BLaER1 treated with 17β-estradiol and CSF1 and Interleukin-3, amounts not matched to agents 10 nM and 100 nM (cell line): ENCODE measurements around the gene VPS26A.

Source experiments
- H3K27ac ChIP-seq, 11 experiments: shearing (Covaris generic); formaldehyde crosslinking; 2 replicates each; pipeline ENCODE4 v1.8.1; 2022
- H3K27me3 ChIP-seq, 11 experiments: shearing (Covaris generic); formaldehyde crosslinking; 2 replicates each; pipeline ENCODE4 v1.8.1; 2022
- H3K36me3 ChIP-seq, 11 experiments: shearing (Covaris generic); formaldehyde crosslinking; 2 replicates each; pipeline ENCODE4 v1.8.1; 2022
- H3K4me1 ChIP-seq, 10 experiments: shearing (Covaris generic); formaldehyde crosslinking; 2 replicates each; pipeline ENCODE4 v1.8.1; 2022
- H3K4me2 ChIP-seq, 11 experiments: shearing (Covaris generic); formaldehyde crosslinking; 2 replicates each; pipeline ENCODE4 v1.8.1; 2022
- H3K4me3 ChIP-seq, 10 experiments: shearing (Covaris generic); formaldehyde crosslinking; 2 replicates each; pipeline ENCODE4 v1.8.1; 2022
- H3K9ac ChIP-seq, 11 experiments: shearing (Covaris generic); formaldehyde crosslinking; 2 replicates each; pipeline ENCODE4 v1.8.1; 2022
- H3K9me3 ChIP-seq, 11 experiments: shearing (Covaris generic); formaldehyde crosslinking; replicated peaks in 1 of 11; 2 replicates each; pipeline ENCODE4 v1.8.1; 2022
- H4K20me1 ChIP-seq, 11 experiments: shearing (Covaris generic); formaldehyde crosslinking; 2 replicates each; pipeline ENCODE4 v1.8.1; 2022
- Cebpa-rat ChIP-seq, 11 experiments: shearing (Covaris generic); IDR thresholded peaks; 2 replicates each; pipeline ENCODE4 v1.8.1; 2022

Gene VPS26A

GRCh38 chr10:69123747-69124562 is at the start of gene VPS26A:
Gene VPS26A, plus strand, starts transcription at chr10:69124178. Its CDS starts 100 bp downstream, at chr10:69124278.
- H3K9ac ChIP-seq: peak within 1 kb of the TSS; percentile 84 to 98 (median 94)
- H3K4me1 ChIP-seq: peaks cover 22 to 56% (median 34%) of the 10 kb centered on the region in 10 experiments
- no peaks in the 10 kb centered on the region for H3K9me3 ChIP-seq
- no peak for TF ChIP-seq Cebpa-rat (IDR thresholded peaks at IDR 0.05)
- peak within 1 kb of the TSS; percentile 86 to 97 (median 93) for H3K27ac ChIP-seq
- H3K27me3 ChIP-seq: no peaks in the 10 kb centered on the region
- H3K4me3 ChIP-seq: peak within 1 kb of the TSS; percentile 77 to 99 (median 96)
- peak within 1 kb of the TSS; percentile 79 to 96 (median 91) for H3K4me2 ChIP-seq
- peaks cover 31 to 49% (median 42%) of the 10 kb centered on the region in 11 experiments; a peak in 21 of 22 replicates for H4K20me1 ChIP-seq
- 0 out of 22 replicates have a peak, but pooled peaks cover 0 to 9% (median 0%) of the 10 kb centered on the region in 11 experiments for H3K36me3 ChIP-seq

- no peak for TF ChIP-seq Cebpa-rat (IDR thresholded peaks at IDR 0.05)
- no peaks in the 10 kb centered on the region for H4K20me1 ChIP-seq
- H3K27me3 ChIP-seq: no peaks in the 10 kb centered on the region
- peak overlapping the region in 4 of 11 experiments; percentile 38 to 72 (median 65); a peak in 4 of 22 replicates for H3K9ac ChIP-seq
- H3K27ac ChIP-seq: peak overlapping the region in 9 of 11 experiments; percentile 12 to 99 (median 81); a peak in 15 of 22 replicates
- H3K36me3 ChIP-seq: no peaks in the 10 kb centered on the region
- peak overlapping the region in 8 of 11 experiments; percentile 28 to 97 (median 59); a peak in 15 of 22 replicates for H3K4me2 ChIP-seq
- no peaks in the 10 kb centered on the region for H3K9me3 ChIP-seq
- H3K4me3 ChIP-seq: no peak overlapping the region
- H3K4me1 ChIP-seq: peaks cover 8 to 66% (median 42%) of the 10 kb centered on the region in 10 experiments; a peak in 19 of 20 replicates
Observed at GRCh38 chr10:69074532-69074931, 49.4 kb upstream of the VPS26A start.

- no peak overlapping the region for H3K9ac ChIP-seq
- H3K4me1 ChIP-seq: peaks cover 8 to 57% (median 33%) of the 10 kb centered on the region in 10 experiments; a peak in 19 of 20 replicates
- H4K20me1 ChIP-seq: no peaks in the 10 kb centered on the region
- no peaks in the 10 kb centered on the region for H3K27me3 ChIP-seq
- H3K4me3 ChIP-seq: no peak overlapping the region
- no peaks in the 10 kb centered on the region for H3K36me3 ChIP-seq
- H3K27ac ChIP-seq: peak overlapping the region in 8 of 11 experiments; percentile 4 to 99 (median 32); a peak in 7 of 22 replicates
- no peak for TF ChIP-seq Cebpa-rat (IDR thresholded peaks at IDR 0.05)
- peak overlapping the region in 7 of 11 experiments; percentile 5 to 45 (median 26); a peak in 8 of 22 replicates for H3K4me2 ChIP-seq
- H3K9me3 ChIP-seq: no peaks in the 10 kb centered on the region
Observed at GRCh38 chr10:69075431-69075830, 48.5 kb upstream of the VPS26A start.

- no peaks in the 10 kb centered on the region for H3K27me3 ChIP-seq
- no peak overlapping the region for H3K9ac ChIP-seq
- no peaks in the 10 kb centered on the region for H4K20me1 ChIP-seq
- no peak for TF ChIP-seq Cebpa-rat (IDR thresholded peaks at IDR 0.05)
- no peaks in the 10 kb centered on the region for H3K9me3 ChIP-seq
- no peak overlapping the region for H3K27ac ChIP-seq
- no peak overlapping the region for H3K4me3 ChIP-seq
- peaks cover under 1 to 28% (median 21%) of the 10 kb centered on the region in 10 experiments; a peak in 19 of 20 replicates for H3K4me1 ChIP-seq
- no peak overlapping the region for H3K4me2 ChIP-seq
- H3K36me3 ChIP-seq: no peaks in the 10 kb centered on the region
Observed at GRCh38 chr10:69078311-69078710, 45.7 kb upstream of the VPS26A start.

GRCh38 chr10:69080226-69080625 is 43.8 kb upstream of the VPS26A start:
- Histone ChIP-seq H3K27me3 (no peaks in the 10 kb centered on the region), H3K27ac (no peak overlapping the region), H3K4me1 (peaks cover 0 to 26% (median 13%) of the 10 kb centered on the region in 10 experiments; a peak in 15 of 20 replicates), H3K4me3 (no peak overlapping the region), H4K20me1 (no peaks in the 10 kb centered on the region), H3K36me3 (no peaks in the 10 kb centered on the region), H3K9ac (no peak overlapping the region), H3K9me3 (no peaks in the 10 kb centered on the region), H3K4me2 (no peak overlapping the region)
- TF ChIP-seq Cebpa-rat (IDR thresholded peaks at IDR 0.05): no peak

- H3K4me1 ChIP-seq: peaks cover 31 to 59% (median 36%) of the 10 kb centered on the region in 10 experiments
- H3K27me3 ChIP-seq: no peaks in the 10 kb centered on the region
- peak overlapping the region; percentile 39 to 98 (median 93); a peak in 19 of 22 replicates for H3K27ac ChIP-seq
- peaks cover 0 to 17% (median 0%) of the 10 kb centered on the region in 11 experiments; a peak in 1 of 22 replicates for H3K9me3 ChIP-seq
- peak overlapping the region; percentile 81 to 97 (median 90) for H3K4me2 ChIP-seq
- peak overlapping the region in 8 of 11 experiments; percentile 7 to 98 (median 92); a peak in 12 of 22 replicates for H3K9ac ChIP-seq
- peaks cover 0 to 26% (median 18%) of the 10 kb centered on the region in 11 experiments; a peak in 12 of 22 replicates for H4K20me1 ChIP-seq
- H3K36me3 ChIP-seq: peaks cover 0 to 27% (median 20%) of the 10 kb centered on the region in 11 experiments; a peak in 15 of 22 replicates
- H3K4me3 ChIP-seq: peak overlapping the region in 5 of 10 experiments; percentile 16 to 91 (median 83); a peak in 7 of 20 replicates
- TF ChIP-seq Cebpa-rat (IDR thresholded peaks at IDR 0.05): no peak
Observed at GRCh38 chr10:69086001-69086509, 37.9 kb upstream of the VPS26A start.

GRCh38 chr10:69087590-69088470 is 36.1 kb upstream of the VPS26A start, which contains the start of gene SRGN:
Gene SRGN, plus strand, starts transcription at chr10:69088103. Its CDS starts 55 bp downstream, at chr10:69088158.
- peak within 1 kb of the TSS; percentile 51 to 91 (median 80) for H3K4me3 ChIP-seq
- peak within 1 kb of the TSS; percentile 80 to 98 (median 91) for H3K9ac ChIP-seq
- peaks cover 44 to 72% (median 52%) of the 10 kb centered on the region in 10 experiments for H3K4me1 ChIP-seq
- H3K4me2 ChIP-seq: peak within 1 kb of the TSS; percentile 81 to 97 (median 90)
- H3K9me3 ChIP-seq: peaks cover 0 to 17% (median 0%) of the 10 kb centered on the region in 11 experiments; a peak in 1 of 22 replicates
- no peak for TF ChIP-seq Cebpa-rat (IDR thresholded peaks at IDR 0.05)
- H3K27me3 ChIP-seq: no peaks in the 10 kb centered on the region
- peaks cover 0 to 45% (median 37%) of the 10 kb centered on the region in 11 experiments; a peak in 16 of 22 replicates for H3K36me3 ChIP-seq
- peak within 1 kb of the TSS; percentile 82 to 98 (median 93) for H3K27ac ChIP-seq
- peaks cover 0 to 44% (median 34%) of the 10 kb centered on the region in 11 experiments; a peak in 15 of 22 replicates for H4K20me1 ChIP-seq

- peaks cover 0 to 51% (median 42%) of the 10 kb centered on the region in 11 experiments; a peak in 16 of 22 replicates for H3K36me3 ChIP-seq
- H4K20me1 ChIP-seq: peaks cover 0 to 50% (median 40%) of the 10 kb centered on the region in 11 experiments; a peak in 19 of 22 replicates
- H3K9me3 ChIP-seq: peaks cover 0 to 17% (median 0%) of the 10 kb centered on the region in 11 experiments; a peak in 1 of 22 replicates
- H3K4me3 ChIP-seq: peak overlapping the region; percentile 51 to 91 (median 80)
- peaks cover 50 to 75% (median 57%) of the 10 kb centered on the region in 10 experiments for H3K4me1 ChIP-seq
- no peaks in the 10 kb centered on the region for H3K27me3 ChIP-seq
- H3K4me2 ChIP-seq: peak overlapping the region; percentile 81 to 97 (median 90)
- no peak for TF ChIP-seq Cebpa-rat (IDR thresholded peaks at IDR 0.05)
- peak overlapping the region; percentile 82 to 98 (median 93) for H3K27ac ChIP-seq
- H3K9ac ChIP-seq: peak overlapping the region; percentile 80 to 98 (median 91)
Observed at GRCh38 chr10:69088471-69088769, 35.6 kb upstream of the VPS26A start.
